Measurements from ENCODE around the gene VPS39.

- no peak for TF ChIP-seq CTCF (conservative IDR thresholded peaks at IDR 0.05 in 1 of 2, IDR thresholded peaks at IDR 0.05 in 1 of 2; ENCODE audit: low read depth in 1 of 2, low read length in 2 of 2)
- TF ChIP-seq EZH2 (IDR thresholded peaks at IDR 0.05; ENCODE audit: low read length, missing control alignments): no peak
Observed at GRCh38 chr15:42157381-42157780, 50.7 kb downstream of the VPS39 start.

Measured in fibroblast of lung (primary cell).